HCT116 (cell line): ENCODE results near the gene FHOD3. TPM values are rescaled to one million over a fixed set of nuclear protein-coding genes. Genes with fewer than 3 reads are reported as not detected.

Experiments used
- ATAC-seq: fragments of 200-7000 bp; cut with Tn5 transposase; 2 replicates; pipeline ENCODE4 v1.9.1; 2020; ENCODE audit warnings: mild to moderate bottlenecking, moderate library complexity
- BruUV-seq: library from RNA; stranded (reverse); fragments of 400-500 nt; replicated peaks from 2 replicates; lab custom pipeline; 2021; lab: Mats Ljungman, UMichigan
- CTCF ChIA-PET: fragments of 300-600 bp; sonication (Branson Sonifier 250); formaldehyde crosslinking; loops from one replicate; lab custom pipeline; 2021; ENCODE audit warnings: antibody characterized with exemption; lab: Charles Lee
- POLR2A ChIA-PET: fragments of 300-600, 350-600 bp; sonication (Branson Sonifier 250); formaldehyde crosslinking; loops from one replicate; lab custom pipeline; 2021; ENCODE audit warnings: antibody characterized with exemption; lab: Charles Lee
- RAD21 ChIA-PET, 2 experiments: fragments of 300-600 bp; sonication (Branson Sonifier 250); formaldehyde crosslinking; loops; one replicate each; lab custom pipeline; 2023; ENCODE audit warnings: low total read pairs in 2 of 2; ENCODE audit not compliant: uncharacterized antibody in 2 of 2, unreplicated experiment in 2 of 2, low non-redundant PET in 1 of 2; lab: Charles Lee
- DNase-seq: peaks from one replicate; pipeline ENCODE4 v3.0.0-alpha.2; 2010; ENCODE audit warnings: low read depth, low spot score
- H2AFZ ChIP-seq: fragments of 200-600 bp; shearing (Covaris generic), sonication (generic); 2 replicates; pipeline ENCODE4 v1.6.1; 2017; ENCODE audit warnings: low read depth, mixed run types, mixed read lengths, antibody characterized with exemption, low read length; ENCODE audit not compliant: poor library complexity, severe bottlenecking
- H3K27ac ChIP-seq: 2 replicates; pipeline ENCODE4 v1.5.1; 2012; ENCODE audit warnings: low read depth, low read length
- H3K27me3 ChIP-seq: fragments of 200-600 bp; sonication (generic); 2 replicates; pipeline ENCODE4 v1.6.1; 2016; ENCODE audit warnings: mixed run types, low read length, mixed read lengths; ENCODE audit not compliant: insufficient read depth
- H3K36me3 ChIP-seq, 2 experiments: fragments of 200-500 bp in 1 of 2; fragments of 200-600 bp in 1 of 2; sonication (Bioruptor generic) in 1 of 2; sonication (generic) in 1 of 2; 2 replicates each; pipeline versions ENCODE4 v1.5.1 to v1.6.1; 2014 to 2016; ENCODE audit warnings: low read length in 2 of 2, inconsistent platforms in 1 of 2, mixed read lengths in 1 of 2, mixed run types in 1 of 2; ENCODE audit not compliant: insufficient read depth in 2 of 2, control insufficient read depth in 1 of 2
- H3K4me1 ChIP-seq, 2 experiments: fragments of 200-600 bp in 1 of 2; sonication (generic) in 1 of 2; 2 replicates each; pipeline versions ENCODE4 v1.5.1 to v1.6.1; 2012 to 2017; ENCODE audit warnings: low read length in 2 of 2, inconsistent platforms in 1 of 2, mild to moderate bottlenecking in 1 of 2, mixed read lengths in 1 of 2, mixed run types in 1 of 2, moderate library complexity in 1 of 2; ENCODE audit not compliant: insufficient read depth in 2 of 2, control insufficient read depth in 1 of 2
- H3K4me2 ChIP-seq: fragments of 200-600 bp; sonication (generic); 2 replicates; pipeline ENCODE4 v1.6.1; 2017; ENCODE audit warnings: mixed run types, low read length, mixed read lengths
- H3K4me3 ChIP-seq, 2 experiments: fragments of 200-600 bp in 1 of 2; sonication (generic) in 1 of 2; replicated peaks in 1 of 2; 2 replicates each; pipeline ENCODE4 v1.5.1; 2011 to 2016; ENCODE audit warnings: low read length in 2 of 2, control low read depth in 1 of 2, low read depth in 1 of 2, mild to moderate bottlenecking in 1 of 2, mixed read lengths in 1 of 2, mixed run types in 1 of 2
- H3K79me2 ChIP-seq: fragments of 200-600 bp; sonication (generic); 2 replicates; pipeline ENCODE4 v1.6.1; 2017; ENCODE audit warnings: mild to moderate bottlenecking, mixed run types, low read length, moderate library complexity, mixed read lengths; ENCODE audit not compliant: insufficient read depth
- H3K9ac ChIP-seq: fragments of 200-600 bp; sonication (generic); 2 replicates; pipeline ENCODE4 v1.6.1; 2016; ENCODE audit warnings: low read length, mixed read lengths
- H3K9me2 ChIP-seq: fragments of 200-600 bp; sonication (generic), shearing (Covaris generic); 2 replicates; pipeline ENCODE4 v1.6.1; 2017; ENCODE audit warnings: mixed run types, mild to moderate bottlenecking, moderate library complexity; ENCODE audit not compliant: insufficient read depth
- H3K9me3 ChIP-seq, 2 experiments: fragments of 200-500 bp in 1 of 2; fragments of 200-600 bp in 1 of 2; sonication (Bioruptor generic) in 1 of 2; sonication (generic) in 1 of 2; 2 replicates each; pipeline ENCODE4 v1.6.1; 2014 to 2017; ENCODE audit warnings: low read length in 2 of 2, mixed read lengths in 2 of 2, inconsistent platforms in 1 of 2, low read depth in 1 of 2, mild to moderate bottlenecking in 1 of 2, mixed run types in 1 of 2, moderate library complexity in 1 of 2; ENCODE audit not compliant: control insufficient read depth in 1 of 2, insufficient read depth in 1 of 2
- H4K20me1 ChIP-seq: fragments of 200-600 bp; sonication (generic), shearing (Covaris generic); 2 replicates; pipeline ENCODE4 v1.6.1; 2017; ENCODE audit warnings: mixed run types, mild to moderate bottlenecking, moderate library complexity; ENCODE audit not compliant: insufficient read depth
- ATF3 ChIP-seq: IDR thresholded peaks from 2 replicates; pipeline ENCODE4 v1.6.1; 2012
- CBX3 ChIP-seq: IDR thresholded peaks from 2 replicates; pipeline ENCODE4 v1.6.1; 2012; ENCODE audit warnings: low read depth
- ELF1 ChIP-seq: IDR thresholded peaks from 2 replicates; pipeline ENCODE4 v1.6.1; 2012; ENCODE audit warnings: low read depth, borderline replicate concordance
- EZH2 ChIP-seq: fragments of 200-600 bp; sonication (generic); IDR thresholded peaks from 2 replicates; pipeline ENCODE4 v1.6.1; 2017; ENCODE audit warnings: antibody characterized with exemption, mixed run types
- EZH2phosphoT487 ChIP-seq: fragments of 200-600 bp; IDR thresholded peaks from 2 replicates; pipeline ENCODE4 v1.6.1; 2018; ENCODE audit warnings: antibody characterized with exemption, borderline replicate concordance
- MAX ChIP-seq: IDR thresholded peaks from 2 replicates; pipeline ENCODE4 v1.6.1; 2012
- RAD21 ChIP-seq: IDR thresholded peaks from 2 replicates; pipeline ENCODE4 v1.6.1; 2012; ENCODE audit warnings: low read depth, mild to moderate bottlenecking
- SIN3A ChIP-seq: IDR thresholded peaks from 2 replicates; pipeline ENCODE4 v1.6.1; 2012; ENCODE audit warnings: low read depth
- SP1 ChIP-seq: IDR thresholded peaks from 2 replicates; pipeline ENCODE4 v1.6.1; 2012; ENCODE audit warnings: low read depth
- SRF ChIP-seq: IDR thresholded peaks from 2 replicates; pipeline ENCODE4 v1.6.1; 2012; ENCODE audit warnings: low read depth
- YY1 ChIP-seq: IDR thresholded peaks from 2 replicates; pipeline ENCODE4 v1.6.1; 2011; ENCODE audit warnings: low read length, low read depth, moderate library complexity, mild to moderate bottlenecking; ENCODE audit not compliant: insufficient replicate concordance; ENCODE audit errors: extremely low read depth
- ZFX ChIP-seq: fragments of 450-650 bp; IDR thresholded peaks from 2 replicates; pipeline ENCODE4 v1.6.1; 2017
- ZNF274 ChIP-seq: fragments of 200-500 bp; sonication (Bioruptor generic); IDR thresholded peaks from 2 replicates; pipeline ENCODE4 v1.6.1; 2014; ENCODE audit warnings: mild to moderate bottlenecking, low read depth, low read length, inconsistent platforms
- intact Hi-C: fragments of 100-400 bp; cut with micrococcal nuclease; formaldehyde crosslinking; loops from 2 replicates; pipeline ENCODE4 v1.10.0; 2022
- total RNA-seq: library from RNA; stranded (reverse); gene quantifications from one replicate; pipeline ENCODE4 v1.2.1, GENCODE V29; 2021; ENCODE audit not compliant: unreplicated experiment

FHOD3 gene
- total RNA-seq, 1 experiment from 2014 or later = 4.0 TPM

GRCh38 chr18:36663312-36663711 lies 365.8 kb downstream of the FHOD3 start (continued):
- TF ChIP-seq YY1 (no peak), CBX3 (no peak), ZFX (no peak), SP1 (no peak), SIN3A (no peak), ELF1 (no peak), MAX (no peak)

- H3K4me3 ChIP-seq = no peak overlapping the region
- DNase-seq = no peak
- no peaks in the 10 kb centered on the region for H3K79me2 ChIP-seq
- no peak for ATAC-seq
- no peak overlapping the region for H3K4me2 ChIP-seq
- H3K9me2 ChIP-seq = no peaks in the 10 kb centered on the region
- no peaks in the 10 kb centered on the region for H3K36me3 ChIP-seq
- POLR2A ChIA-PET = no interaction called here
- H3K27me3 ChIP-seq = 0 out of 2 replicates have a peak, but pooled peaks cover under 1% of the 10 kb centered on the region
- no peak overlapping the region for H2AFZ ChIP-seq
- H3K9ac ChIP-seq = no peak overlapping the region
- no peaks in the 10 kb centered on the region for H3K9me3 ChIP-seq
- no peaks in the 10 kb centered on the region for H4K20me1 ChIP-seq
- CTCF ChIA-PET = no interaction called here
- H3K27ac ChIP-seq = no peak overlapping the region
- RAD21 ChIA-PET = no interaction called here
- TF ChIP-seq EZH2 (no peak), EZH2phosphoT487 (no peak), SRF (no peak), ATF3 (no peak), MAX (no peak), RAD21 (no peak), ELF1 (no peak), SP1 (no peak), ZFX (no peak), ZNF274 (no peak)
- BruUV-seq = no TSS peak
- H3K4me1 ChIP-seq = no peaks in the 10 kb centered on the region
- intact Hi-C loops = no loop called here
Observed at GRCh38 chr18:36665952-36666351, 368.4 kb downstream of the FHOD3 start.
